Muscle of leg (tissue), 11 donors: ENCODE measurements around the gene SLC51B. TPM values are rescaled to one million over a fixed set of nuclear protein-coding genes. Genes with fewer than 3 reads are reported as not detected.
A peak's percentile ranks its signal among the peaks of the same experiment; 100 is the strongest.

Experiments
- DNase-seq: peaks from one replicate; pipeline ENCODE4 v3.0.0; 2013
- H3K27ac ChIP-seq: one replicate; pipeline ENCODE4 v1.5.1; 2013; ENCODE audit warnings: mild to moderate bottlenecking, low read length, control low read depth
- H3K27me3 ChIP-seq: one replicate; pipeline ENCODE4 v1.6.1; 2013; ENCODE audit warnings: low read length; ENCODE audit not compliant: control insufficient read depth, insufficient read depth
- H3K36me3 ChIP-seq: one replicate; pipeline ENCODE4 v1.6.1; 2013; ENCODE audit warnings: low read length; ENCODE audit not compliant: control insufficient read depth, insufficient read depth
- H3K4me1 ChIP-seq: one replicate; pipeline ENCODE4 v1.6.1; 2013; ENCODE audit warnings: low read length; ENCODE audit not compliant: control insufficient read depth, insufficient read depth
- H3K4me3 ChIP-seq: one replicate; pipeline ENCODE4 v1.5.1; 2013; ENCODE audit warnings: low read length, control low read depth
- H3K9me3 ChIP-seq: replicated peaks from 2 replicates; pipeline ENCODE4 v1.6.1; 2013; ENCODE audit warnings: low read depth, low read length; ENCODE audit not compliant: control insufficient read depth
- WGBS: methylation state at CpG from one replicate; pipeline ENCODE4 v1.1.5; 2013; ENCODE audit warnings: missing lambda C conversion rate; ENCODE audit not compliant: insufficient coverage; 5-methylcytosine and 5-hydroxymethylcytosine counted together
- polyA plus RNA-seq, 8 donors: library from polyadenylated mRNA; unstranded; fragments of 120-200 nt; gene quantifications; one replicate each; pipeline versions ENCODE4 v1.2.1 to v1.2.3, GENCODE V29; 2013; ENCODE audit warnings: inconsistent platforms in 1 of 8, low replicate concordance in 1 of 8; ENCODE audit not compliant: insufficient read length in 8 of 8, insufficient read depth in 1 of 8
- total RNA-seq: library from RNA; stranded (reverse); fragments of 120-200 nt; gene quantifications from one replicate; pipeline ENCODE4 v1.2.4, GENCODE V29; 2013

SLC51B gene
- total and polyA plus RNA-seq, 9 donors: 0.71 to 3.0 (median 1.5) TPM

DNA sequence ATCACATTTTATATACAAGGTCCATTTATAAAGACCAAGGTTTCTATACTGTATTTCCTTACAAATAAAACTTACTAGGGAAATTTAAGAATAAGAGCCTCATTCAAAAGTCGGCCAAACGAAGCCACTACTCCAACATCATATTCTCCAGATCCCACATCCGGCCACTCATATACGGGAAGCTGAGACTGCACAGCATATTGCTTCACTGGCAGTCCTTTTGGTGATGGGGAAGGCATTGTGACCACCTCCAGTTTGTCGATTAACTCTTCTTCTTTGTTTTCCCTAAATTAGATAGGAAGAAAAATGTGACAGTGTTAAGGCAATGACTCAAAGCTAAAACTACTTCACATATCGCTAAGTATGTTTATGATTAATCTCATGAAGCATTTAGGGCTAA is 18.4 kb upstream of the SLC51B start:
- no CpG with 5 or more reads among the region's 6 CpGs for WGBS
- DNase-seq: no peak
- H3K27ac ChIP-seq: no peak overlapping the region
- H3K27me3 ChIP-seq: peaks cover 3% of the 10 kb centered on the region
- H3K36me3 ChIP-seq: peaks cover 22% of the 10 kb centered on the region
- H3K9me3 ChIP-seq: no peaks in the 10 kb centered on the region
- no peak overlapping the region for H3K4me3 ChIP-seq
- H3K4me1 ChIP-seq: peaks cover 9% of the 10 kb centered on the region

GRCh38 chr15:65027593-65027992 is 17.6 kb upstream of the SLC51B start:
- WGBS: no CpG with 5 or more reads among the region's 1 CpG
- Histone ChIP-seq H3K4me3 (no peak overlapping the region), H3K36me3 (peaks cover 21% of the 10 kb centered on the region), H3K9me3 (no peaks in the 10 kb centered on the region), H3K4me1 (peaks cover 9% of the 10 kb centered on the region), H3K27ac (no peak overlapping the region), H3K27me3 (peaks cover 3% of the 10 kb centered on the region)
- DNase-seq: no peak

GRCh38 chr15:65028338-65028737 is 16.8 kb upstream of the SLC51B start:
- H3K27ac ChIP-seq: no peak overlapping the region
- H3K4me3 ChIP-seq: peak overlapping the region; percentile 73
- peaks cover 18% of the 10 kb centered on the region for H3K36me3 ChIP-seq
- H3K9me3 ChIP-seq: no peaks in the 10 kb centered on the region
- peaks cover 3% of the 10 kb centered on the region for H3K27me3 ChIP-seq
- H3K4me1 ChIP-seq: peaks cover 9% of the 10 kb centered on the region
- WGBS: 33% methylated on average over 5 of the region's 10 CpGs
- no peak for DNase-seq

GRCh38 chr15:65028921-65029735 is 16.1 kb upstream of the SLC51B start, which contains the start of gene MTFMT:
MTFMT (minus strand) TSS chr15:65029639; CDS start chr15:65029613, 26 bp downstream.
- H3K4me1 ChIP-seq: peaks cover 9% of the 10 kb centered on the region
- no peaks in the 10 kb centered on the region for H3K9me3 ChIP-seq
- H3K4me3 ChIP-seq: peak within 1 kb of the TSS; percentile 73
- peak; percentile 92 for DNase-seq
- H3K36me3 ChIP-seq: peaks cover 18% of the 10 kb centered on the region
- no peak within 1 kb of the TSS for H3K27ac ChIP-seq
- WGBS: under 1% methylated on average over 61 of the region's 73 CpGs
- peaks cover 3% of the 10 kb centered on the region for H3K27me3 ChIP-seq

- 80% methylated on average over 4 of the region's 12 CpGs for WGBS
- Histone ChIP-seq H3K4me3 (no peak overlapping the region), H3K36me3 (peaks cover 14% of the 10 kb centered on the region), H3K4me1 (peaks cover 9% of the 10 kb centered on the region), H3K27ac (no peak overlapping the region), H3K27me3 (peaks cover 3% of the 10 kb centered on the region), H3K9me3 (no peaks in the 10 kb centered on the region)
- no peak for DNase-seq
Measured at GRCh38 chr15:65029736-65030208, 15.4 kb upstream of the SLC51B start.

GRCh38 chr15:65032801-65033537 is 12.2 kb upstream of the SLC51B start:
- no peak overlapping the region for H3K4me3 ChIP-seq
- H3K9me3 ChIP-seq: no peaks in the 10 kb centered on the region
- H3K27me3 ChIP-seq: peaks cover 3% of the 10 kb centered on the region
- peak; percentile 43 for DNase-seq
- 26% methylated on average over 9 of the region's 13 CpGs for WGBS
- H3K36me3 ChIP-seq: no peaks in the 10 kb centered on the region
- H3K27ac ChIP-seq: no peak overlapping the region
- peaks cover 7% of the 10 kb centered on the region for H3K4me1 ChIP-seq

- Histone ChIP-seq H3K4me1 (peaks cover 1% of the 10 kb centered on the region), H3K9me3 (no peaks in the 10 kb centered on the region), H3K27me3 (peaks cover 3% of the 10 kb centered on the region), H3K36me3 (no peaks in the 10 kb centered on the region), H3K27ac (no peak overlapping the region), H3K4me3 (no peak overlapping the region)
- peak; percentile 64 for DNase-seq
- 0% methylated on average over 2 of the region's 4 CpGs for WGBS
Measured at GRCh38 chr15:65033659-65034269, 11.4 kb upstream of the SLC51B start.

GRCh38 chr15:65034719-65035118 is 10.5 kb upstream of the SLC51B start:
- Histone ChIP-seq H3K27me3 (peaks cover 3% of the 10 kb centered on the region), H3K36me3 (no peaks in the 10 kb centered on the region), H3K4me3 (no peak overlapping the region), H3K9me3 (no peaks in the 10 kb centered on the region), H3K4me1 (no peaks in the 10 kb centered on the region), H3K27ac (no peak overlapping the region)
- no peak for DNase-seq
- 100% methylated on average over 3 of the region's 11 CpGs for WGBS

GRCh38 chr15:65037309-65037708 is 7.9 kb upstream of the SLC51B start:
- Histone ChIP-seq H3K4me1 (no peaks in the 10 kb centered on the region), H3K9me3 (no peaks in the 10 kb centered on the region), H3K27ac (no peak overlapping the region), H3K36me3 (no peaks in the 10 kb centered on the region), H3K27me3 (no peaks in the 10 kb centered on the region), H3K4me3 (no peak overlapping the region)
- WGBS: no CpG with 5 or more reads among the region's 1 CpG
- no peak for DNase-seq

DNA sequence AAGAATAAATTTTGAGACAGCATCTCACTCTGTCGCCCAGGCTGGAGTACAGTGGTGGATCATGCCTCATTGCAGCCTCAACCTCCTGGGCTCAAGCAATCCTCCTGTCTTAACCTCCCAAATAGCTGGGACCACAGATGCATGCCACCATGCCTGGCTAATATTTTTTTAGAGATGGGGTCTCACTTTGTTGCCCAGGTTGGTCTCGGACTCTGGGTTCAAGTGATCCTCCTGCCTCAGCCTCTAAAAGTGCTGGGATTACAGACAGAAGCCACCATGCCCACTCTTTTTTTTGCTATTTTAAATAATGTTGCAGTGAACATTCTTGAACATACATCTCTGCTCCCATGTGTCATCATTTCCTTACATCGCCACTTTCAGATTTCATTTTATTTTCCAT is 6.8 kb upstream of the SLC51B start:
- DNase-seq: no peak
- 89% methylated on average over 1 of the region's 3 CpGs for WGBS
- Histone ChIP-seq H3K4me1 (peaks cover 4% of the 10 kb centered on the region), H3K9me3 (no peaks in the 10 kb centered on the region), H3K36me3 (no peaks in the 10 kb centered on the region), H3K27me3 (no peaks in the 10 kb centered on the region), H3K27ac (no peak overlapping the region), H3K4me3 (no peak overlapping the region)
